ENCODE measurements around the gene GRIK3.

The GRIK3 gene

GRCh38 chr1:36752431-36752830, 281.9 kb downstream of the GRIK3 start:
- no peak for DNase-seq

- no peak for DNase-seq
These were observed 282.8 kb downstream of the GRIK3 start for GRCh38 chr1:36751525-36751924.

GRCh38 chr1:36748466-36748865, 285.8 kb downstream of the GRIK3 start:
- DNase-seq, result no peak

Data from amniotic stem cell (primary cell).